Anterior cingulate cortex (tissue), 58 donors: ENCODE measurements around the gene OR6S1.
"Not testable (repeated sequence)": the region's sequence is repeated elsewhere in the genome, so short reads cannot be mapped to it uniquely, and the experiment has no call there.

Experiments used
- DNase-seq, 58 donors: peaks; one replicate each; lab custom pipeline; 2025; lab: John Stamatoyannopoulos, UW

OR6S1 gene

DNA sequence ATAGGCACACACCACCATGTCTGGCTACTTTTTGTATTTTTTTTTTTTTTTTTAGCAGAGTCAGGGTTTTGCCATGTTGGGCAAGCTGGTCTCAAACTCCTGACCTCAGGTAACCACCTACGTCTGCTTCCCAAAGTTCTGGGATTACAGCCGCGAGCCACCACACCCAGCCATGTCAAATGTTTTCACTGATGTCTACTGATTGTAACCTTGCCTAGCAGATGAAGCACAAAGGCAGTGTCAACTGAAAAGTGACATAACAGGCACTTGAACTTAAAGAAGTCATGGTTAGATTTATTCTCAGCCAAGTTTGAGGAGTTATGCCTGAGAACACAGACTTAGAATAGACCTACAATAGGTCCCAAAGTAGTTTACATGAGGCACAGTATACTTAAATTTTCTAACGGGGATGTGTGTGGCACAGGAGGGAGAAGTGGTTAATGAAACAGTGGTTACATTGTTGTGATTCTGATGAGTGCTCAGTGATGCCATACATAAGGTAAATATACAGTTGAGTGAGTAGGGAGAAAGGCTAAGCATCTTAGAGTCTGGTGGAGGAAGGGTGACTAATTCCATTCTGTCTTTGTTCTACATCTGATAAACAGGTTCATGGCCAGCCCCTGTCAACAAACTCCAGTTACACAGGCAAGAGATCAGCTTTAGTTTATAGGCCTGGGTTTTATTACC lies 30.2 kb upstream of the OR6S1 start:
- no peak for DNase-seq

DNA sequence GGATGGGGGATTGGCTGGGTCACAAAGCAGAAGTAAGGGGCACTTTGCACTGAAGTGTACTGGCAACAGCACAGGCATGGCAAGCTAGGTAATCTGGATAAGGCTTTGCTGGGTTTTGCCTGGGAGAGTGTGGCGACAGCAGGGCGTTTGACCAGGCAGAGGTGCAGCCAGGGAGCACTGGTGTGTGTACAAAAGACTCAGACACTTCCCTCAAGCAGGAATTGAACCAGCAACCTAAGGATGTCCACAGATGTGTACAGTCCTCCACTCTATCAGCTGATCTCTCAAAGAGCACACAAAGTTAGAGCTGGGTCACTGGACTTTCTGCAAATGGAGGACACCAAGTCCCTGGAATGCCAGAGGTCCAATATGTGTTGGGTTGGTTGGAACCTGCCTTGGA lies 27.5 kb upstream of the OR6S1 start:
- no peak for DNase-seq

DNA sequence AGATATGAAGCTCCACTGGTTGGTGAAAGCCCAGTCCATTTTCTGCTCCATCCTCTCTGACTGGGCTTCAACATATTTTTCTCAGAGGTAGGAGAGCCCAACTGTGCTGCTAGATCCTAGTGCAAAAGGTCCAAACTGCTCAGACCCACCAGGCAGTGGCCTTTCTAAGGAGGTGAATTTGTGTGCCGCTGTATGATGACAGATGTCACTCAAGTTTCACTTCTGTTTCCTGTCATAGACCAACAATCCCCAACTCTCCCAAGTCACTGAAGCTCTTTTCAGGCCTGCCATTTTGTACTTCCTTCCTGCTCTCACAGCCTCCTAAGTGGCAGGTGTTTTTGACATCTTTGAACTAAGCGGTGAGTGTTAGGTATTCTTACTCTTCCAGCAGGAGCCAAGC lies 26.5 kb upstream of the OR6S1 start:
- no peak for DNase-seq

DNA sequence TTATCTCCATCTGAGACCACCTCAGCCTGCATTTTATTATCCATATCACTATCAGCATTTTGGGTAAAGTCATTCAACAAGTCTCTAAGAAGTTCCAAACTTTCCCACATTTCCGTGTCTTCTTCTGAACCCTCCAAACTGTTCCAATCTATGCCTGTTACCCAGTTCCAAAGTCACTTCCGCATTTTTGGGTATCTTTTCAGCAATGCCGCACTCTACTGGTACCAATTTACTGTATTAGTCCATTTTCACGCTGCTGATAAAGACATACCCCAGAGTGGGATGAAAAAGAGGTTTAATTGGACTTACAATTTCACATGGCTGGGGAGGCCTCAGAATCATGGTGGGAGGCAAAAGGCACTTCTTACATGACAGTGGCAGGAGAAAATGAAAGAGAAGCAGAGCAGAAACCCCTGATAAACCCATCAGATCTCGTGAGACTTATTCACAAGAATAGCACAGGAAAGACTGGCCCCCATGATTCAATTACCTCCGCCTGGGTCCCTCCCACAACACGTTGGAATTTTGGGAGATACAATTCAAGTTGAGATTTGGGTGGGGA lies 25.0 kb upstream of the OR6S1 start:
- DNase-seq: not testable (repeated sequence)

DNA sequence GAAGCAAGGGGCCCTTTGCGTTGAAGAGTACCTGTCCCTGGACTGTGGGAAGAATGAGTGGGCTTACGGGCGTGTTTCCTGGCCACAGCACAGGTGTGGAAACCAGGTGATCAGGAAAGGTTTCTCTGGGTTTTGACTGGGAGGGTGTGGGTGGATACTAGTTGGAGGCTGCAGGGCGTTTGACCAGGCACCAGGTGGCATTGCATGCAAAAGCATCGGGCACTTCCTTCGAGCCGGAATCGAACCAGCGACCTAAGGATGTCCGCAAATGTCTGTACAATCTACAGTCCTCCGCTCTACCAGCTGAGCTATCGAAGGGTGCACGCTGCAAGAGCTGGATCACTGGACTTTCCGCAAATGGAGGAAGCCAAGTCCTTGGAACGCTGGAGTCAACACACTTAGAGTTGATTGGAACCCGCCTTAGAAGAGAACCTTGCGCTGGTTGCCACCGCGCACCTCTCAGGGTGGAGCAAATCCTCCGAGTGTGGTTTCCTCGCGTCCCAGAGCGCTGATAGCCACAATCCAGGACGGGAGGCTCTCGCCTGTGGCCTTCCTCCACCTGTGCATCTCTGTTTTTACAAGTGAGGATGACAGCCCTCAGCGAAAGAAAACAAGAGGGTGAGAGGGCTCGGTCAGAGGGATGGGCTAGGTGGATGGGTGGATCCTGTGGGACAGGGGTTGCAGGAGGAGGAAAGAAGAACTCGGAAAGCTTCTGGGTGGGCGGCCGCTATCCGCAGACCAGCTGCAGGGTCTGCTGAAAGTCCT lies 21.7 kb upstream of the OR6S1 start:
- peak in 37 of 58 donors; percentile 1 to 65 (median 26) for DNase-seq

DNA sequence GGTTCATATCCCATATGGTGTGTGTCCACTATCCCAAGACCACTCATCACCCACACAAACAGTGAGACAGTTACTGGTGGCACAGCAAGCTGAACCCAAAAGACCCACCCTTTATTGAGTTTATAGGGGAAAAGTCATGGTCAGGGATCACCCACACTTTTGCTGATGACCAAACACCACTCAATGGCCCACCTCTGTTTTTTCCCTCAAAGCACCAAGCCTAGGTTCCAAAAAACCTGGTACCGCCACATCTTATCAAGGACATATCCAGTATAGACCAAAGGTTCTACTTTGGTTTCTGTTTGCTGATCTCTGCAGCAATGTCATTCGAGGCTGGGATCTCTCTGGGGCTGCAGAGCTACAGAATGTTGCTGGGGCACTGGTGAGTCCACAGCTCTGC lies 19.7 kb upstream of the OR6S1 start:
- DNase-seq: no peak

DNA sequence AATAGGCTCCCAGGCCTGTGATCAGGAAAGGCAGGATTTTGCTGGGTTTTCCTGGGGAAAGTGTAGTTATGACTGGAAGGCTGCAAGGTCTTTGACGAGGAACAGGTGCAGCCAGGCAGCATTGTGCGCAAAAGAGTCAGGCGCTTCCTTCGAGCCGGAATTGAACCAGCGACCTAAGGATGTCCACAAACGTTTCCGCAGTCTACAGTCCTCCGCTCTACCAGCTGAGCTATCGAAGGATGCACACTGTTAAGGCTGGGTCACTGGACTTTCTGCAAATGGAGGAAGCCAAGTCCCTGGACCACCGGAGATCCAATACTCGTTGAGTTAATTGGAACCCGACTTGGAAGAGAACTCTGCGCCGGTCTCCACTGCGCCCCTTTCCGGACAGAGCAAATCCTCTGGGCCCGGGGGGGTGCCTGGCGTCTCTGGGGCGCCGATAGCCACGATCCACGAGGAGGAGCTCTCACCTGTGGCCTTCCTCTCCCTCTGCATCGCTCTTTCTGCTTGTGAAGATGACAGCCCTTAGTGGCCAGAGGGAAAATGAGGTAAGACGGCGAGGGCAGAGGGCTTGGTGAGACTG lies 18.4 kb upstream of the OR6S1 start:
- no peak for DNase-seq

DNA sequence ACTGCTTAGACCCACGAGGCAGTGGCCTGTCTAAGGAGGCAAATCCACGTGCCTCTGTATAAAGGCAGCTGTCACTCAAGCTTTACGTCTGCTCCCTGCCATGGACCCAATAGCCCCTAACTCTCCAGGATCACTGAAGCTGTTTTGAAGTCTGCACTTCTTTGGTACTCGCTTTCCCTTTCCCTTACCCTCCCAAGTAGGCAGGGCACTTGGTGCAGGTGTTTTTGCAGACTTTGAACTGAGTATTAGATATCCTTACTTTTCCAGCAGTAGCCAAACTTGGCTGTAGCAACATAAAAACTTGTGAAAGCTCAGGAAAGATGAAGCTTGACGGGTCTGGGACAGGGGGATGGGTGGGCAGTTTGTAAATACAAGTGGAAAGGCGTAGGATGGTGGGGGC lies 17.8 kb upstream of the OR6S1 start:
- DNase-seq: no peak

DNA sequence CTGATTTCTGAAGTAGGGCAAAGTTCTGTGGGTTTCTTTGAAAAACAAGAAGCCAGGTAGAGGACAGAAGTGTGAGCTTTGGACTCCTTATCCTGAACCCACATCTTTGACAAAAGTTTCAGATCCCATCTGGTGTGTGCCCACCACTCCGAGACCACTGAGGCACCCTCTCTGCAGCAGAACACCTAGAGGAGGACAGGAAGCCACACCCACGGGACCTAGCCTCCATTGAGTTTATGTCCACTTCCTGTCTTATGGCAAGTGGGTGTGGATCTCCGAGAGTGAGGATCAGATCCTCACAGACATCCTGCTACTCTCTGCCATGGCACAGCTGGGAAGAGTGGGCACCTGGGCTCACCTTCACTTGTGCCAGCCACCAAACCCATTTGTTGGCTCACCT lies 16.8 kb upstream of the OR6S1 start:
- no peak for DNase-seq

DNA sequence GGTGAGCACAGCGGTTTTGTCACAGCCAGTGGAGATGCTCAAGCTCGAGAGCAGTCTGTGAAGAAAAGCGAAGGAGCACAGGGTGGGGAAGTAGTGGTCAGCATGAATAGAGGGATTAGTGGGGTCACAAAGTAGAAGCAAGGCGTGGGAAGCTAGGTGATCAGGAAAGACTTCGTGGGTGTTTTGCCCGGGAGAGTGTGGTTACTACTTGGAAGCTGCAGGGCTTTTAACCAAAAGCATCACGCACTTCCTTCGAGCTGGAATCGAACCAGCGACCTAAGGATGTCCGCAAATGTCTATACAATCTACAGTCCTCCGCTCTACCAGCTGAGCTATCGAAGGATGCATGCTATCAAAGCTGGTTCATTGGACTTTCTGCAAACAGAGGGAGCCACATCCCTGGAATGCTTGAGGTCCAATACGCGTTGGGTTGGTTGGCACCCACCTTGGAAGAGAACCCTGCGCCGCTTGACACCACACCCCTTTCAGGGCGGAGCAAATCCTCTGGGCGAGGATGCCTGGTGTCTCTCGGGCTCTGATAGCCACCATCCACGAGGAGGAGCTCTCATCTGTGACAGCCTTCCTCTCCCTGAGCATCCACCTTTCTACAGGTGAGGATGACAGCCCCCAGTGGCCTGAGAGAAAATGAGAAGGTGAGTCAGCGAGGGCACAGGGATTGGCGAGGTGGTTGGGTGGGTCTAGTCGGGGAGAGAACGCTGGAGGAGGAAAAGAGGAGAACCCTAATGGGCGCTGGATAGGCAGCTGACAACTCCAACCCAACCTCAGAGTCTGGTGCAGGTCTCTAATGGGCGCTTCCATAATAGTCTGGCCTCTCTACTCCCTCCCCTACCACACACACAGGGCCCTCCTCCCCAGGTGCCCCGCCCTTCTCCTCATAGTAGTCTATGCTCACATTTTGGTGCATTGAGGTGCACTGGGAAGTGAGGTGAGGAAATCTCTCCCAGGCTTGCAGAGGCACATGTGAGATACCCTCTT lies 16.0 kb upstream of the OR6S1 start:
- DNase-seq: no peak

DNA sequence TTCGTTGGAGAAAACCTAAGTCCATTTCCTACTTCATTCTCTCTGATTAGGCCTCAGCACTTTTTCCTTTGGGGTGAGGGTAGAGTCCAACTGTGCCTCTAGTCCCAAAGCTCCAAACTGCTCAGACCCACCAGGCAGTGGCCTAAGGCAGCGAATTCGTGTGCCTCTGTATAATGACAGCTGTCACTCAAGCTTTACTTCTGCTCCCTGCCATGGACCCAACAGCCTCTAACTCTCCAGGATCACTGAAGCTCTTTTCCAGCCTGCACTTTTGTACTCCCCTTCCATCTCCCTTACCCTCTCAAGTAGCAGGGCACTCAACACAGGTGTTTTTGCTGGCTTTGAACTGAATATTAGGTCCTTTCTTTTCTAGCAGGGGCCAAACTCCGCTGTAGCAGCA lies 14.8 kb upstream of the OR6S1 start:
- DNase-seq: no peak

DNA sequence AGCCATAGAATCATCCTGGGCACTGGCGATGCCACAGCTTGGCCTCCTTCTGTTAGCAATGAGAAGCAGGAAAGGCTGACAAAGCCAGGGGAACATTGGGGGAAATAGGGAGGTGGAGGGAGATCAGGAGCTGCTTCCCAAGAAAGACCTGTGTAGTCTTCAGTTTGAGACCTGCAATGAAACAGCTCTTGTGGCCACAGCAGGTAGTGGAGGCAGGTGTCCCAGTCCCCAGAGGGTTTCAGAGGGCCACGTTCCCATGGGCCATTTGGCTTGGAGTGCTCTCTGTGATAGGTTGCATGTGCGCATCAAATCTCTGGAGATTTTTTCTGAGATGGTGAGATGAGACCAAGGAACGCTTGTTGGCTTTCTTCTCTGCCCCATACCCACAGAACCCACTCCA lies 14.4 kb upstream of the OR6S1 start:
- DNase-seq: no peak

DNA sequence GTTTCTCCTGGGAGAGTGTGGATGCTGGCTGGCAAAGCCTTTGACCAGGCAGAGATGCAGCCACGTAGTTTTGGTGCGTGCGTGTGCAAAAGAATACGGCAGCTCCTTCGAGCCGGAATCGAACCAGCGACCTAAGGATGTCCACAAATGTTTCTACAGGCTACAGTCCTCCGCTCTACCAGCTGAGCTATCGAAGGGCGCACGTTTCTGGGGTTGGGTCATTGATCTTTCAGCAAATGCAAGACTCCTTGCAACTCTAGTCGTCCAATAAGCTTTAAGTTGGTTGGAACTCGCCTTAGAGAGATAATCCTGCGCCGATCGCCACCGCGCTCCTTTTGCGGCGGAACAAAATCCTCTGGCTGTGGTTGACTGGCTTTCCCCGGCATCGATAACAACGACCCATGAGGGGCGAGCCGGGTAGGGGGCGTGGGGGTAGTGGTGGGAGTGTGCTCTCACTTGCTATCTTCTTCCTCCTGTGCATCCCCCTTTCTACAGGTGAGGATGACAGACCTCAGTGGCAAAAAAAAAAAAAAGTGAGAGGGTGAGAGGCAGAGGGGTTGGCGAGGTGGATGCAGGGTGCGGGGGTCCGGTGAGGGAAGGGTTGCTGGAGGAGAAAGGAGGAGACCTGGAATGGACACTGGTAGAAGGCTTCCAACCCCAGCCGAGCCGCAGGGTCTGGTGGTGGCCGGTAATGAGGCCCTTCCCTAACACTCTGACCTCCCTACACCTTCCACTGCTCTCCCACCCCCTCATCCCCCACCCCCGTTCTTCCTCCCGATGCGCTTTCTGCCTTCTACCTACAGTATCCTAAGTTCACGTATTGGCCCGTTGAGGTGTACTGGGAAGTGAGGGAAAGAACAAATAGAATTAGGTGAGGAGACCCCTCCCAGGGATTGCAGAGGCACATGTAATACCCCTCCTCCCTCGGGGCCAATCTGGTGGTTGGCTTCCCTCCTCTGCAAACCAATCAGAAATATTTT lies 11.8 kb upstream of the OR6S1 start:
- DNase-seq: peak in 2 of 58 donors; percentile 8 to 9

DNA sequence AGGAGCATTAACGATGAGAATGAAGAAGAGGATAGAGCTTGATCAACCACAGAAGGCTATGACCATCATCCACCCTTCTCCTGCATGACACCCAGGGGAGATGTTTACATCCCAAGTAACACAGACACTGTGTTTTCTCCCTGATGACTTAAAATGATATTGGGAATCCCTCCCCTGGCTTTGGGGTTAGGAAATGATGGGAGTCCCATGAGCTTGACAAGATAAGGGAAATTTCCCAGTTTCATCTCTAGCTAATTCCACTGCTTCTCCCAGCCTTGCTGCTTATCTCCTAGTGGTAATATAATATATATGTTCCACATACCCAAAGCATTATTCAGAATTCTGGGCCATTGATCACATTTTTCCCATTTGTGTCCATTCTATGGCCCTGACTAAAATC lies 4.0 kb upstream of the OR6S1 start:
- DNase-seq: no peak

DNA sequence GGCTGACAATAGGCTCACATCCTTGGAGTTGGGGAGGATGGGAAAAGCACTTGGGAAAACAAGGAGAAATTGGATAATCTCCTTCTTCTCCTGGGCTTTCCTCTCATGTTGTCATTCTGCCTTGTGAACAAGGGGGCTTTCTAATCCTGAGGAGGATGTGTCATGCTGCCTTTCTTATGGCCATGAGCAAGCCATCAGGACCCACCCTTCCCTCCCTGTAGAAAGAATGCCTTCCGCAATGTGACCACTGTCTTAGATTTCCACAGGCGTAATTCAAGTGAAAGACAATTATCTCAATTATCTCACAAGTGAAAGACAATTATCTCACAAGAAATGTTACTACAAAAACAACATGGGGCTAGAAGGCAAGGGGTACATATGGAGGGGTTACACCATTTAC lies 3.0 kb upstream of the OR6S1 start:
- DNase-seq: no peak

DNA sequence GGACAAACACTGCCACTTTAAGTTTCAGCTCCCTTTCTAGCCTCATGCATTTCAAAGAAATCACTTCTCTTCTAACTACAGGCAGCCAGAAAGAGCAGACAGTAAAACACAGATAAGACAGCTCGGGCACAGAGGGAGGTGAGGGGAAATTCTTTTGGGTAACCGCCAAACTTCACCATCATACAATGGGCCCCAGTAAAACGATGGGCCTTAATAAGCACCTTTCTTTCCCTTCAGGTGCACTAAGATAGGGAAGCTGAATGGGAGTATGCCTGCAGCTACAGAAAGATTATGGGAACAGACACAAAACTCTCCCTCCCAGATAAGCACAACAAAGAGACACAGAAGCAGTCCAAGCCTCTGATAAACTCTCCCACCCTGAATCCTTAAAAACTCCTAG lies 1.3 kb upstream of the OR6S1 start:
- not testable (repeated sequence) for DNase-seq

DNA sequence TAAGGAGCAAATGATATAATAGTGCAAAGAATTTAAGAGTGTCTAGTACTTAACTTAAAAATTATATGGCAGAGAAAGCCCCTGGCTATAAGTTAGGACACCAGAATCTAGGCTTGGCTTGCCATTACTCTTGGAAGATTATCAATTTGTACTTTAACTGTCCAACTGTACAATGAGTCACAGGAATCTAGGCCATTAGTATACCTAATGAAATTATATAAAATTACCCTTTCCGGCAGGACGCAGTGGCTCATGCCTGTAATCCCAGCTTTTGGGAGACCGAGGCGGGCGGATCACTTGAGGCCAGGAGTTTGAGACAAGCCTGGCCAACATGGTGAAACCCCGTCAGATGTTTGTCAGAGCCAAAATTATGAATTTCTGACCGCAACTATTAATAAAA lies 691 bp upstream of the OR6S1 start:
- no peak for DNase-seq

DNA sequence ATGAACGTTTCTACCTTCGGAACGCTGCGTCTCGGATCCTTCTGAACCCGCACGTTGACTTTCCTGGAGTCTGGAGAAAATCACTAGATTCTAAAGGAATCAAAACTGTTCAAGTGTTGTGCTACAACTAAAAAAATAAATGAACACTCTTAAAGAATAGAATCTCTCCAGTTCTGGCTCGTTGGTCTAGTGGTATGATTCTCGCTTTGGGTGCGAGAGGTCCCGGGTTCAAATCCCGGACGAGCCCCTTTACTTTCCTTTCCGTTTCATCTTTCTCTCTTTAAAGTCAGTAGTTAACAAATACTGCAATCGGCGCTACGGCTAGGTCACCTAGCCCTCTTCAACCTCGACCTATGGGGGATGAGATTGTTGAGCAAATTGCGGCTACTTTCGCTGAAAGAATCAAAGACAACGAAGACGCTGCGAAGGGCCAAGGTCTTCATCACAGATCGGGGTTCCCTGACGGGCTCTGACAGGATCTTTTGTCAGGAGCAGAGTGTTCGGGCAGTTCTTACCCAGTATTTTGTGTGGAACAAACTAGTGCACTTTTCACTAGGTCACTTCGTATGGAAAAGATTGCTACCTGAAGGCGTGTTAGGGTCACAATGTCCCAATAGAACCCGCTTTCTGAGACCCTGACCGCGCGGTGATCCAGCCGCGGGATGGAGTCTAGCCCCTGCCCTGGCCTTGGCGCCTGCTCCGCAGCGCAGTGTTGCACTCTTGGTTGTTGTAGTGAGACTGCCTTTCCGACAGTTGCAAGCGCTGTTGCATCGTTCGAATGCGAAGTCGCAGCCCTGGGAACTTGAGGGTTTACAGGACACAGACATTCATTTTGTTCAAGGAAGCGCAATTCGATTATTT lies 8.4 kb downstream of the OR6S1 start:
- peak in 13 of 58 donors; percentile 4 to 49 (median 16) for DNase-seq
